Spleen (tissue), 7 donors: ENCODE results near the gene RNMT.

Experiments used
- POLR2A ChIP-seq, 3 donors: fragments of 450-650 bp; IDR thresholded peaks; one replicate each; pipeline ENCODE4 v1.5.1; 2017; ENCODE audit warnings: antibody characterized with exemption in 3 of 3, mild to moderate bottlenecking in 1 of 3
- TF ChIP-seq, protein P1 (sequence below), 11 experiments: fragments of 200-600 bp in 7 of 11; fragments of 450-650 bp in 4 of 11; sonication (generic) in 4 of 11; IDR thresholded peaks in 8 of 11; conservative IDR thresholded peaks in 3 of 11; 1 replicate in 7 of 11; 2 replicates in 4 of 11; pipeline versions ENCODE4 v1.4.0 to v1.8.0; 2016 to 2021; ENCODE audit warnings: antibody characterized with exemption in 11 of 11, inconsistent platforms in 4 of 11, mild to moderate bottlenecking in 1 of 11
- donor health status: DM: no; HTN: no; CAD: no; lungs with moderate emphysema.
- donor health status: DM: no; HTN: no; CAD: no.
- donor health status: DM: no; HTN: no; CAD: no.

DNA sequence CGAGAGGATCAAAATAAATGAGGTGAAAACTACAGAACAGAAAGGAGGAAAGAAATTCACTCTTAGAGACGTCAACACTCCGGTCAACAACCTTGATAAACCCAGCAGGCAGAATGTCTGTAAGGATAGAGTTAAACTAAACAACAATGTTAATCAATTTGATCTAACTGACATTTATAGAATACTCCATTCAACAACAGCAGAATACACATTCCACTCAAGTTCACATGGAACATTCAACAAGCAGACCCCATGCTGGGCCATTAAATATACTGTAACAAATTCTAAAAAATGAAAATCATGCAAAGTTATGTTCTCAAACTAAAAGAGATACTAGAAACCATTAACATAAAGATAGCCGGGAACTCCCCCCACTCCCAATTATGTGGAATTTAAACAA is 41.9 kb upstream of the RNMT start:
- TF ChIP-seq, protein P1, sequence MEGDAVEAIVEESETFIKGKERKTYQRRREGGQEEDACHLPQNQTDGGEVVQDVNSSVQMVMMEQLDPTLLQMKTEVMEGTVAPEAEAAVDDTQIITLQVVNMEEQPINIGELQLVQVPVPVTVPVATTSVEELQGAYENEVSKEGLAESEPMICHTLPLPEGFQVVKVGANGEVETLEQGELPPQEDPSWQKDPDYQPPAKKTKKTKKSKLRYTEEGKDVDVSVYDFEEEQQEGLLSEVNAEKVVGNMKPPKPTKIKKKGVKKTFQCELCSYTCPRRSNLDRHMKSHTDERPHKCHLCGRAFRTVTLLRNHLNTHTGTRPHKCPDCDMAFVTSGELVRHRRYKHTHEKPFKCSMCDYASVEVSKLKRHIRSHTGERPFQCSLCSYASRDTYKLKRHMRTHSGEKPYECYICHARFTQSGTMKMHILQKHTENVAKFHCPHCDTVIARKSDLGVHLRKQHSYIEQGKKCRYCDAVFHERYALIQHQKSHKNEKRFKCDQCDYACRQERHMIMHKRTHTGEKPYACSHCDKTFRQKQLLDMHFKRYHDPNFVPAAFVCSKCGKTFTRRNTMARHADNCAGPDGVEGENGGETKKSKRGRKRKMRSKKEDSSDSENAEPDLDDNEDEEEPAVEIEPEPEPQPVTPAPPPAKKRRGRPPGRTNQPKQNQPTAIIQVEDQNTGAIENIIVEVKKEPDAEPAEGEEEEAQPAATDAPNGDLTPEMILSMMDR (IDR thresholded peaks at IDR 0.05 in 8 of 11, conservative IDR thresholded peaks at IDR 0.05 in 3 of 11): no peak
- TF ChIP-seq POLR2A (IDR thresholded peaks at IDR 0.05): no peak
